GM10266 (cell line): ENCODE measurements around the gene NEGR1.

ENCODE experiments used
- DNase-seq: peaks from one replicate; pipeline ENCODE4 v3.0.0; 2012; ENCODE audit errors: extremely low spot score
- CTCF ChIP-seq: IDR thresholded peaks from 2 replicates; pipeline ENCODE4 v1.5.1; 2012; ENCODE audit warnings: mild to moderate bottlenecking, low read depth; ENCODE audit not compliant: control insufficient read depth, insufficient read depth; ENCODE audit errors: missing control alignments

NEGR1 gene

GRCh38 chr1:71956613-71957285 is 325.6 kb downstream of the NEGR1 start:
- TF ChIP-seq CTCF, result no peak
- no peak for DNase-seq

- DNase-seq, result no peak
- TF ChIP-seq CTCF, result no peak
Measured at GRCh38 chr1:71950579-71950978, 331.8 kb downstream of the NEGR1 start.

- TF ChIP-seq CTCF, result no peak
- DNase-seq, result no peak
Measured at GRCh38 chr1:71949681-71950080, 332.7 kb downstream of the NEGR1 start.

- no peak for DNase-seq
- no peak for TF ChIP-seq CTCF
Measured at GRCh38 chr1:71948561-71948960, 333.8 kb downstream of the NEGR1 start.

GRCh38 chr1:71944006-71944405 is 338.3 kb downstream of the NEGR1 start:
- no peak for TF ChIP-seq CTCF
- no peak for DNase-seq

GRCh38 chr1:71940261-71940660 is 342.1 kb downstream of the NEGR1 start:
- no peak for TF ChIP-seq CTCF
- DNase-seq, result no peak

- no peak for TF ChIP-seq CTCF
- no peak for DNase-seq
Measured at GRCh38 chr1:71930511-71930910, 351.8 kb downstream of the NEGR1 start.
